ENCODE results near the gene FMN1. TPM values are rescaled to one million over a fixed set of nuclear protein-coding genes. Genes with fewer than 3 reads are reported as not detected.

Gene FMN1
- total RNA-seq, 2 donors from 2014 or later, result 2.4 to 3.1 TPM

DNA sequence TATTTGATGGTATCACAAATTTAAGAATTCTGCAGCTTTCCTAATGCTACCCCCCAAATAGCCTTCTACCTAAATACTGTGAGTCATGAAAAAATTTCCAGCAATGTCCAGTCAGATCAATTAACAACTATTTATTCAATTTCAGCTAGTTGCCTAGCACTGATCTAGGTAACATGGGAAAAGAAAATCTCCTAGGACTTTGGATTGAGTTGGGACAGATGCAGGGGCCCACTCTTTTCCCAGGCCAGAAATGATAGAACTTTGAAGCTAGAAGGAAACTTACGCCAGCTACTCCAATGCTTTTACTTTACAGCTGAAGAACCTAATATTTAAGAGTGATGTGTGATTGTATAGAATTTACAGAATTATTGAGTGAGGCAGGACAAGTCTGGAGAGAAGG is 196.3 kb downstream of the FMN1 start:
- H3K4me3 ChIP-seq, result no peak overlapping the region
- no peaks in the 10 kb centered on the region for H3K27me3 ChIP-seq
- no peaks in the 10 kb centered on the region for H3K36me3 ChIP-seq
- TF ChIP-seq, protein P1, sequence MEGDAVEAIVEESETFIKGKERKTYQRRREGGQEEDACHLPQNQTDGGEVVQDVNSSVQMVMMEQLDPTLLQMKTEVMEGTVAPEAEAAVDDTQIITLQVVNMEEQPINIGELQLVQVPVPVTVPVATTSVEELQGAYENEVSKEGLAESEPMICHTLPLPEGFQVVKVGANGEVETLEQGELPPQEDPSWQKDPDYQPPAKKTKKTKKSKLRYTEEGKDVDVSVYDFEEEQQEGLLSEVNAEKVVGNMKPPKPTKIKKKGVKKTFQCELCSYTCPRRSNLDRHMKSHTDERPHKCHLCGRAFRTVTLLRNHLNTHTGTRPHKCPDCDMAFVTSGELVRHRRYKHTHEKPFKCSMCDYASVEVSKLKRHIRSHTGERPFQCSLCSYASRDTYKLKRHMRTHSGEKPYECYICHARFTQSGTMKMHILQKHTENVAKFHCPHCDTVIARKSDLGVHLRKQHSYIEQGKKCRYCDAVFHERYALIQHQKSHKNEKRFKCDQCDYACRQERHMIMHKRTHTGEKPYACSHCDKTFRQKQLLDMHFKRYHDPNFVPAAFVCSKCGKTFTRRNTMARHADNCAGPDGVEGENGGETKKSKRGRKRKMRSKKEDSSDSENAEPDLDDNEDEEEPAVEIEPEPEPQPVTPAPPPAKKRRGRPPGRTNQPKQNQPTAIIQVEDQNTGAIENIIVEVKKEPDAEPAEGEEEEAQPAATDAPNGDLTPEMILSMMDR (IDR thresholded peaks at IDR 0.05), result no peak
- H3K9me3 ChIP-seq, result peaks cover 0 to 8% of the 10 kb centered on the region in 2 donors
- no peaks in the 10 kb centered on the region for H3K4me1 ChIP-seq
- no peak for DNase-seq (ENCODE audit: low spot score)
- H3K27ac ChIP-seq, result no peak overlapping the region

DNA sequence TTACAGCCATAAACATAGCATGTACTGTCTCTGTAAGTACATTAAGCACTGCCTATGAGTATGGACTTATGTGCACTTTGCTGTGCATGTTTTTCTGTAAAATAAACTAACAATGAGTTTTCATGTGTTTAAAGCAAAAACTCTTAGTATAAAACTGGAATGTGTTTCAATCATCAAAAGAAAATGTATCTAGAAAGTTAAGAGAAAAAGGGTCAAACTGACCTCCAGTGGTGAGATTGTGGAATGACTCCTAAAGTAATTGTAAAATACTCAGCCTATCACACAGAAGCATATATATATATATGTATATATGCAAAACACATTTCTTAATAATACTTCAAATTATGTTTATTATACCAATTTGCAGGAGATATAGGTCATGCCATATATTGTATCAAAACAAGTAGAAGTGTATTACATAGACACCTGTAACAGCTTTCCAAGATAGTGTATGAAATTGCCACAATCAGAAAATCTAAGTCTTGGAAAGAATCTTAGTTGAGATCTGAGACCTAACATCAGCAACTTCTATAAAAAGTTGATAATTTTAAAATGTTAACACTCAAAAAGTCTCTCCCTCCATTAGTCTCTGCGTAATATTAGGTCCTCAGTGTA is 199.6 kb downstream of the FMN1 start:
- H3K27ac ChIP-seq, result no peak overlapping the region
- TF ChIP-seq, protein P1 (IDR thresholded peaks at IDR 0.05), result peak; percentile 26 to 62
- peaks cover 0 to 7% of the 10 kb centered on the region in 2 donors for H3K9me3 ChIP-seq
- no peaks in the 10 kb centered on the region for H3K27me3 ChIP-seq
- DNase-seq (ENCODE audit: low spot score), result no peak
- no peak overlapping the region for H3K4me3 ChIP-seq
- no peaks in the 10 kb centered on the region for H3K4me1 ChIP-seq
- H3K36me3 ChIP-seq, result no peaks in the 10 kb centered on the region

DNA sequence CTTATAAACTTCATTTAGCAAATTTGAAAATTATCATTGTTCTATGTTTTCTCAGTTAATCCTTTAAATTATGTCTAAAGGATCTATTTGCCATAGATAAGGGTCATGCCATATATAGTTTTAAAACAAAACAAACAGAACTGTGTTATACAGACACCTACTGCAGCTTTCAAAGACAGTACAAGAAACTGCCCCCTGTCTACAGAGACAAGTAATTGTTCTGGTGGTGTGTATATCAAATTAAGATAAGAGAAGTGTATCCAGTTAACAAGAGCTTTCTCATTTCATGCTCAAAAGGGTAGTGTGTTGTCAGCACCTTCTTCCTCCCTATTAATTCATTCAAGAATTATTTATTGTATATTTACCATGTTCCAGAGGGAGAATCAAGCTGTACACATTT is 201.2 kb downstream of the FMN1 start:
- no peaks in the 10 kb centered on the region for H3K4me1 ChIP-seq
- TF ChIP-seq, protein P1 (IDR thresholded peaks at IDR 0.05), result no peak
- no peak overlapping the region for H3K4me3 ChIP-seq
- no peaks in the 10 kb centered on the region for H3K9me3 ChIP-seq
- H3K36me3 ChIP-seq, result no peaks in the 10 kb centered on the region
- H3K27ac ChIP-seq, result no peak overlapping the region
- H3K27me3 ChIP-seq, result no peaks in the 10 kb centered on the region
- DNase-seq (ENCODE audit: low spot score), result no peak

DNA sequence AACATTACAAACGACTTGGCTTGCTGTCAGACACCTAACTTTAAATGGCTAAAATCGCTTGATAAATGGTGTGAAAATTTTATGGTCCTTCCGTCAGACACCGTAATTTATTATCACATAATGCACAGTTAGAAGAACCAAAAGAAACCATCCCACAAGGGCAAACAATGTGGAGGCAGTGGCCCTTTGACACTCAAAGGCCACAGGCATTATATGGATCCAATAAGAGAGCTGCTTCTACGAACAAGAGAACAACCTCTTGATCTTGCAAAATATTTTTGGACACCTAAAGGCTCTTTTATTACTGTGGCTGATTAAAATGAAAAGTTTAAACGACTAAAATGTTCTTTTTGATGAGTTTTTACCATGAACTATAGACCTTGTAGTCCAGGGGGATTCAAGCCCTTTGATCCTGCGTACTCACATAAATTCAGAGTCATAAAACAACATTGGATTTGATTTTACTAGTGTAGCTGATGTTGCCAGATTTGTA is 202.8 kb downstream of the FMN1 start:
- Histone ChIP-seq H3K4me3 (no peak overlapping the region), H3K9me3 (no peaks in the 10 kb centered on the region), H3K27me3 (no peaks in the 10 kb centered on the region), H3K4me1 (no peaks in the 10 kb centered on the region), H3K36me3 (no peaks in the 10 kb centered on the region), H3K27ac (no peak overlapping the region)
- DNase-seq (ENCODE audit: low spot score), result no peak
- TF ChIP-seq, protein P1 (IDR thresholded peaks at IDR 0.05), result no peak

DNA sequence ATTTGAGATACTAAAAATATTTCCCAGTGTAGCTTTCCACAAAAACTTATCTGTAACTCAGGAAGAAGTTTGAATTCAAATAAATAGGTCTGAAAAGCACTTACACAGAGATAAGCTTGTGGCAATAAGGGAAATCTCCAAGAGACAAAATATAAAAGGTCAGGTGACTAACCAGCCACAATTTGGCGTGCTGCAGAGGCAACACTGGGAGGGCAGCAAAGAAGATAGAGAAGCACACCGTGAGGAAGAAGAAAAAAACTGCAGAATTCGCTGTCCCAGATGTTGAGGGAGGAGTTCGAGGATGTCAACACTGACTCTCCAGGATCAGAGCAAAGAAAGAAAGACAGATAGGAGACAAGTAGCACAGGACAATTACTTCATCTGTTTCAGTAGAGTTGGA is 204.4 kb downstream of the FMN1 start:
- no peaks in the 10 kb centered on the region for H3K9me3 ChIP-seq
- no peak overlapping the region for H3K27ac ChIP-seq
- no peaks in the 10 kb centered on the region for H3K4me1 ChIP-seq
- H3K36me3 ChIP-seq, result no peaks in the 10 kb centered on the region
- no peak overlapping the region for H3K4me3 ChIP-seq
- TF ChIP-seq, protein P1 (IDR thresholded peaks at IDR 0.05), result no peak
- no peaks in the 10 kb centered on the region for H3K27me3 ChIP-seq
- DNase-seq (ENCODE audit: low spot score), result no peak

DNA sequence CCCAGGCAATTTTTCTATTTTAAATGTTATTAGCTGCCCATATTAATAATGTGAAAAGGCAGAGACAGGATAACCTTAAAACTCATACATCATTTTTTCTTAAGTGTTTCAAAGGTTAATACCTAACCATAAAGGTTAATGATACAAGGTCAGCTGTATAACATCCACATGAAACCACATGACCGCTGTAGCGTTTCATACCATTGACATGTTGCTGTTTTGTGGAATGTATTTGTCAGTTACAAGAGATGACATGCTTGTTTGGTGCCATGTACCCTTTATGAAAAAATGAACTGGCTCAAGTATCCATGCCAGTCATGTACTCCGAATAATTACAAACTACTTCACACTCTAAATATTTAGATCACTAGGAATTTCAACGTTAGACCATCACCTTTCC is 207.4 kb downstream of the FMN1 start:
- no peaks in the 10 kb centered on the region for H3K9me3 ChIP-seq
- no peak overlapping the region for H3K27ac ChIP-seq
- TF ChIP-seq, protein P1 (IDR thresholded peaks at IDR 0.05), result no peak
- H3K36me3 ChIP-seq, result no peaks in the 10 kb centered on the region
- H3K4me1 ChIP-seq, result no peaks in the 10 kb centered on the region
- no peak overlapping the region for H3K4me3 ChIP-seq
- DNase-seq (ENCODE audit: low spot score), result no peak
- no peaks in the 10 kb centered on the region for H3K27me3 ChIP-seq

All from right atrium auricular region (tissue), 2 donors.